ENCODE results near the gene CUL7. TPM values are rescaled to one million over a fixed set of nuclear protein-coding genes. Genes with fewer than 3 reads are reported as not detected.

The CUL7 gene
- total and polyA plus RNA-seq, 9 of the 15 experiments (the other 6 are each of a cell fraction or from before 2014, with no cell fraction given) = 0.44 to 20.1 (median 8.6) TPM

GRCh38 chr6:43076464-43077332 is 23.0 kb upstream of the CUL7 start:
- Histone ChIP-seq H3K36me3 (ENCODE audit: control insufficient read depth, insufficient read depth, low read length) (no peaks in the 10 kb centered on the region), H2AFZ (ENCODE audit: low read depth, low read length) (peak overlapping the region; percentile 88), H3K9me3 (replicated peaks; ENCODE audit: control insufficient read depth, insufficient read depth, low read depth, low read length) (no peaks in the 10 kb centered on the region), H4K20me1 (replicated peaks; ENCODE audit: control insufficient read depth, insufficient read depth, low read length) (0 out of 2 replicates have a peak, but pooled peaks cover 2% of the 10 kb centered on the region), H3K79me2 (ENCODE audit: control insufficient read depth, insufficient read depth, low read length) (no peaks in the 10 kb centered on the region), H3K4me3 (peak overlapping the region; percentile 53), H3K4me2 (ENCODE audit: insufficient read depth, low read length) (peak overlapping the region; percentile 63), H3K27ac (ENCODE audit: extremely low read depth, low read depth, low read length) (no peak overlapping the region), H3K9ac (ENCODE audit: insufficient read depth in 1 of 2, low read depth in 2 of 2, low read length in 2 of 2) (peak overlapping the region; percentile 33 to 90; a peak in 3 of 4 replicates), H3K9me1 (ENCODE audit: control insufficient read depth, insufficient read depth, low read length) (no peaks in the 10 kb centered on the region), H3K27me3 (ENCODE audit: control insufficient read depth in 2 of 2, insufficient read depth in 2 of 2, low read length in 2 of 2) (peaks cover 2 to 8% of the 10 kb centered on the region in 2 experiments; a peak in 2 of 5 replicates), H3K4me1 (replicated peaks in 1 of 2; ENCODE audit: control insufficient read depth in 2 of 2, insufficient read depth in 2 of 2, low read length in 2 of 2) (peaks cover 2 to 19% of the 10 kb centered on the region in 2 experiments; a peak in 4 of 5 replicates)
- DNase-seq (ENCODE audit: extremely low read depth in 1 of 4, low spot score in 3 of 4) = peak in 2 of 4 experiments; percentile 45 to 51
- in situ Hi-C loops (cut with MboI) = no loop called here
- WGBS (ENCODE audit: insufficient coverage, low coverage, missing lambda C conversion rate) = 30% methylated on average over 60 of the region's 72 CpGs
- ChIA-PET POLR2A (interaction anchor here (0.6 to 1.7 kb wide), 6 partner anchors 10 to 96 kb away, joined by 3 to 4 read pairs (median 3); partner anchors contain the start of genes KLC4, MRPL2 and PPP2R5D), CTCF (ENCODE audit: low intra/inter-chr PET ratio) (no interaction called here)
- BruUV-seq (replicated peaks) = no TSS peak
- ATAC-seq = peak; percentile 14
- intact Hi-C loops (cut with micrococcal nuclease) = no loop called here
- FAIRE-seq = no peak
- TF ChIP-seq TBP (optimal IDR thresholded peaks at IDR 0.05; ENCODE audit: low read depth, low read length) (no peak), SRSF9 (IDR thresholded peaks at IDR 0.05; ENCODE audit: borderline replicate concordance, low read depth, low read length) (no peak), ZNF184 (CRISPR knock-in tag; IDR thresholded peaks at IDR 0.05) (peak; percentile 55; the same call in 1 of the 2 replicates), RBFOX2 (IDR thresholded peaks at IDR 0.05; ENCODE audit: low read depth, low read length) (peak; percentile 49; the same call in 1 of the 2 replicates), HDAC1 (IDR thresholded peaks at IDR 0.05) (peak in 1 of 2 experiments; percentile 31; a peak in 1 of 4 replicates), JUN (IDR thresholded peaks at IDR 0.05; ENCODE audit: borderline replicate concordance, low read depth, low read length) (no peak), JUN (CRISPR knock-in tag; IDR thresholded peaks at IDR 0.05; ENCODE audit: borderline replicate concordance) (0 out of 2 replicates have a peak, but pooled peaks have one; percentile 44)
- TF ChIP-seq, protein P1, sequence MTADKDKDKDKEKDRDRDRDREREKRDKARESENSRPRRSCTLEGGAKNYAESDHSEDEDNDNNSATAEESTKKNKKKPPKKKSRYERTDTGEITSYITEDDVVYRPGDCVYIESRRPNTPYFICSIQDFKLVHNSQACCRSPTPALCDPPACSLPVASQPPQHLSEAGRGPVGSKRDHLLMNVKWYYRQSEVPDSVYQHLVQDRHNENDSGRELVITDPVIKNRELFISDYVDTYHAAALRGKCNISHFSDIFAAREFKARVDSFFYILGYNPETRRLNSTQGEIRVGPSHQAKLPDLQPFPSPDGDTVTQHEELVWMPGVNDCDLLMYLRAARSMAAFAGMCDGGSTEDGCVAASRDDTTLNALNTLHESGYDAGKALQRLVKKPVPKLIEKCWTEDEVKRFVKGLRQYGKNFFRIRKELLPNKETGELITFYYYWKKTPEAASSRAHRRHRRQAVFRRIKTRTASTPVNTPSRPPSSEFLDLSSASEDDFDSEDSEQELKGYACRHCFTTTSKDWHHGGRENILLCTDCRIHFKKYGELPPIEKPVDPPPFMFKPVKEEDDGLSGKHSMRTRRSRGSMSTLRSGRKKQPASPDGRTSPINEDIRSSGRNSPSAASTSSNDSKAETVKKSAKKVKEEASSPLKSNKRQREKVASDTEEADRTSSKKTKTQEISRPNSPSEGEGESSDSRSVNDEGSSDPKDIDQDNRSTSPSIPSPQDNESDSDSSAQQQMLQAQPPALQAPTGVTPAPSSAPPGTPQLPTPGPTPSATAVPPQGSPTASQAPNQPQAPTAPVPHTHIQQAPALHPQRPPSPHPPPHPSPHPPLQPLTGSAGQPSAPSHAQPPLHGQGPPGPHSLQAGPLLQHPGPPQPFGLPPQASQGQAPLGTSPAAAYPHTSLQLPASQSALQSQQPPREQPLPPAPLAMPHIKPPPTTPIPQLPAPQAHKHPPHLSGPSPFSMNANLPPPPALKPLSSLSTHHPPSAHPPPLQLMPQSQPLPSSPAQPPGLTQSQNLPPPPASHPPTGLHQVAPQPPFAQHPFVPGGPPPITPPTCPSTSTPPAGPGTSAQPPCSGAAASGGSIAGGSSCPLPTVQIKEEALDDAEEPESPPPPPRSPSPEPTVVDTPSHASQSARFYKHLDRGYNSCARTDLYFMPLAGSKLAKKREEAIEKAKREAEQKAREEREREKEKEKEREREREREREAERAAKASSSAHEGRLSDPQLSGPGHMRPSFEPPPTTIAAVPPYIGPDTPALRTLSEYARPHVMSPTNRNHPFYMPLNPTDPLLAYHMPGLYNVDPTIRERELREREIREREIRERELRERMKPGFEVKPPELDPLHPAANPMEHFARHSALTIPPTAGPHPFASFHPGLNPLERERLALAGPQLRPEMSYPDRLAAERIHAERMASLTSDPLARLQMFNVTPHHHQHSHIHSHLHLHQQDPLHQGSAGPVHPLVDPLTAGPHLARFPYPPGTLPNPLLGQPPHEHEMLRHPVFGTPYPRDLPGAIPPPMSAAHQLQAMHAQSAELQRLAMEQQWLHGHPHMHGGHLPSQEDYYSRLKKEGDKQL (CRISPR knock-in tag; IDR thresholded peaks at IDR 0.05; ENCODE audit: borderline replicate concordance) = no peak
